GM12878 (cell line): ENCODE measurements around the gene OSBPL10. TPM values are rescaled to one million over a fixed set of nuclear protein-coding genes. Genes with fewer than 3 reads are reported as not detected.

Source experiments
- ATAC-seq: fragments of 200-7000 bp; cut with Tn5 transposase; 3 replicates; pipeline ENCODE4 v1.9.1; 2020; ENCODE audit warnings: mild to moderate bottlenecking, moderate library complexity
- BruUV-seq: library from RNA; stranded (reverse); fragments of 400-500 nt; replicated peaks from 2 replicates; lab custom pipeline; 2021; lab: Mats Ljungman, UMichigan
- CTCF ChIA-PET: fragments of 300-600 bp; sonication (Branson Sonifier 250); formaldehyde crosslinking; extraction: SDS; loops from one replicate; lab custom pipeline; 2021; ENCODE audit warnings: inconsistent platforms; lab: Yijun Ruan, JAX
- POLR2A ChIA-PET: fragments of 350-600 bp; formaldehyde crosslinking; extraction: SDS; loops from one replicate; lab custom pipeline; 2021; ENCODE audit warnings: inconsistent platforms; lab: Charles Lee
- RAD21 ChIA-PET: fragments of 300-600 bp; sonication (Branson Sonifier 250); formaldehyde crosslinking; loops from one replicate; lab custom pipeline; 2023; ENCODE audit warnings: antibody characterized with exemption; ENCODE audit not compliant: unreplicated experiment; lab: Charles Lee
- SMC1A ChIA-PET: fragments of 300-600 bp; sonication (Branson Sonifier 250); formaldehyde crosslinking; loops from one replicate; lab custom pipeline; 2023; ENCODE audit not compliant: unreplicated experiment, uncharacterized antibody; lab: Charles Lee
- DNase-seq: peaks from one replicate; pipeline ENCODE4 v3.0.0-alpha.2; 2011; ENCODE audit warnings: low read depth, low spot score
- FAIRE-seq: peaks from 3 replicates; lab custom pipeline; 2011; peaks lifted over from hg19 to GRCh38; lab: Jason Lieb, UNC
- H2AFZ ChIP-seq: 2 replicates; pipeline ENCODE4 v1.6.0; 2011; ENCODE audit warnings: low read depth, low read length, control low read depth; ENCODE audit not compliant: control insufficient read depth
- H3K27ac ChIP-seq: 2 replicates; pipeline ENCODE4 v1.5.1; 2011; ENCODE audit warnings: control low read depth; ENCODE audit not compliant: control insufficient read depth, insufficient read depth
- H3K27me3 ChIP-seq, 2 experiments: replicated peaks in 1 of 2; 2 replicates each; pipeline versions ENCODE4 v1.6.0 to v1.6.1; 2011; ENCODE audit warnings: low read length in 1 of 2; ENCODE audit not compliant: control insufficient read depth in 2 of 2, insufficient read depth in 2 of 2
- H3K36me3 ChIP-seq, 2 experiments: 2 replicates each; pipeline ENCODE4 v1.5.1; 2011; ENCODE audit warnings: low read length in 1 of 2; ENCODE audit not compliant: control insufficient read depth in 2 of 2, insufficient read depth in 2 of 2
- H3K4me1 ChIP-seq: 2 replicates; pipeline ENCODE4 v1.6.1; 2011; ENCODE audit warnings: mild to moderate bottlenecking, low read length, moderate library complexity, mixed read lengths; ENCODE audit not compliant: control insufficient read depth, insufficient read depth
- H3K4me2 ChIP-seq: 2 replicates; pipeline ENCODE4 v1.6.0; 2011; ENCODE audit warnings: control low read depth; ENCODE audit not compliant: control insufficient read depth, insufficient read depth
- H3K4me3 ChIP-seq: fragments of 200-600 bp; sonication (generic); 2 replicates; pipeline ENCODE4 v1.5.1; 2016
- H3K79me2 ChIP-seq: 2 replicates; pipeline ENCODE4 v1.6.0; 2011; ENCODE audit warnings: low read length; ENCODE audit not compliant: control insufficient read depth, insufficient read depth
- H3K9ac ChIP-seq: 2 replicates; pipeline ENCODE4 v1.8.0; 2011; ENCODE audit warnings: low read length, control low read depth, mixed read lengths; ENCODE audit not compliant: control insufficient read depth, insufficient read depth
- H3K9me3 ChIP-seq: replicated peaks from 3 replicates; pipeline ENCODE4 v1.5.1; 2011; ENCODE audit warnings: mild to moderate bottlenecking, low read length; ENCODE audit not compliant: control insufficient read depth, insufficient read depth
- H4K20me1 ChIP-seq: 2 replicates; pipeline ENCODE4 v1.6.0; 2011; ENCODE audit not compliant: control insufficient read depth, insufficient read depth
- CHD1 ChIP-seq: IDR thresholded peaks from 2 replicates; pipeline ENCODE4 v1.6.1; 2012; ENCODE audit warnings: low read depth, low read length, improper control_type of control experiment
- CHD4 ChIP-seq: fragments of 200-600 bp; sonication (generic); IDR thresholded peaks from 2 replicates; pipeline ENCODE4 v1.6.1; 2016; ENCODE audit warnings: mild to moderate bottlenecking
- NFXL1 ChIP-seq: fragments of 450-650 bp; IDR thresholded peaks from 2 replicates; pipeline ENCODE4 v1.6.1; 2017; ENCODE audit warnings: antibody characterized with exemption, mild to moderate bottlenecking, borderline replicate concordance
- NFYA ChIP-seq: IDR thresholded peaks from 2 replicates; pipeline ENCODE4 v1.6.1; 2011; ENCODE audit warnings: low read depth, mild to moderate bottlenecking, low read length, improper control_type of control experiment, borderline replicate concordance
- SMAD5 ChIP-seq: IDR thresholded peaks from 2 replicates; pipeline ENCODE4 v1.6.1; 2016; ENCODE audit warnings: antibody characterized with exemption, low read depth
- SUZ12 ChIP-seq: fragments of 200-600 bp; sonication (generic); IDR thresholded peaks from one replicate; pipeline ENCODE4 v1.6.1; 2018; ENCODE audit warnings: antibody characterized with exemption, mild to moderate bottlenecking; ENCODE audit not compliant: unreplicated experiment
- WGBS: methylation state at CpG from one replicate; pipeline ENCODE4 v1.1.6; 2016; ENCODE audit warnings: low lambda C conversion rate; ENCODE audit not compliant: insufficient replicate concordance, insufficient coverage; ENCODE audit errors: missing lambda C conversion rate; 5-methylcytosine and 5-hydroxymethylcytosine counted together
- in situ Hi-C: fragments of 300-500 bp; cut with MboI; formaldehyde crosslinking; loops from 9 replicates; pipeline ENCODE4 v1.14.3; 2018; ENCODE audit warnings: mixed read lengths
- intact Hi-C: fragments of 100-400 bp; cut with micrococcal nuclease; formaldehyde crosslinking; loops from one replicate; pipeline ENCODE4 v1.14.2; 2022; ENCODE audit not compliant: unreplicated experiment
- polyA plus RNA-seq, 11 experiments: library from polyadenylated mRNA; depleted of rRNA in 4 of 11; unstranded in 6 of 11; stranded (reverse) in 5 of 11; fragments of >200 nt; fragmentation: Nextera tagmentation in 4 of 11; fragmentation: Illumina TruSeq in 1 of 11; extraction: Ambion mirVana in 4 of 11; extraction: Trizol in 1 of 11; gene quantifications; 1 replicate in 1 of 11; 2 replicates in 10 of 11; pipeline versions ENCODE4 v1.2.1 to v1.2.3, GENCODE V29; 2011 to 2016; ENCODE audit warnings: inconsistent platforms in 2 of 11, missing spikeins in 2 of 11, low read depth in 1 of 11
- total RNA-seq, 4 experiments: library from RNA; depleted of rRNA in 3 of 4; stranded (reverse); fragments of >200 nt in 3 of 4; fragmentation: Illumina TruSeq in 1 of 4; extraction: Trizol in 1 of 4; gene quantifications; 2 replicates each; pipeline versions ENCODE4 v1.2.1 to v1.2.3, GENCODE V29; 2013 to 2021
- TF ChIP-seq, protein P1 (sequence below): fragments of 450-650 bp; IDR thresholded peaks from 2 replicates; pipeline ENCODE4 v1.6.1; 2017; ENCODE audit warnings: mild to moderate bottlenecking, moderate library complexity

Gene OSBPL10
- total and polyA plus RNA-seq, 10 of the 15 experiments (the other 5 are each of a cell fraction or from before 2014, with no cell fraction given) = 0.03 to 0.25 (median 0.09) TPM; not detected in 5

DNA sequence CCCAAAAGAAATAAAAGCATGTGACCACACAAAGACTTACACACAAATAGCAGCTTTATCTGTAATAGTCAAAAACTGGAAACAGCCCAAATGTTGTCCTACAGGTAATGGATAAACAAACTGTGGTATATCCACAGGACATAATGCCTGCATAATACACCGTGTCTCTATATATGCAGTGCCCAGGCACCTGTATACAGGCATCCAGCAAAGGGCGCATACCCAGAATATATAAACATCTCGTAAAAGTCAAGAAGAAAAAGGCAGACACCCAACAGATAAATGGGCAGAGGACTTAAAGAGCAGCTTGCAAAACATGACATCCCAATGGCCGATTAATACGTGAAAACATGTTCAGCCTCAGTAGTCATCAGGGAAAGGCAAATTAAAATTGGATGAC, 7.2 kb downstream of the OSBPL10 start:
- H3K79me2 ChIP-seq = no peaks in the 10 kb centered on the region
- H3K4me3 ChIP-seq = no peak overlapping the region
- TF ChIP-seq CHD4 = no peak
- no peak for TF ChIP-seq CHD1
- no peak for TF ChIP-seq NFYA
- TF ChIP-seq NFXL1 = no peak
- no peak for TF ChIP-seq SUZ12
- no peak for TF ChIP-seq SMAD5
- TF ChIP-seq, protein P1, sequence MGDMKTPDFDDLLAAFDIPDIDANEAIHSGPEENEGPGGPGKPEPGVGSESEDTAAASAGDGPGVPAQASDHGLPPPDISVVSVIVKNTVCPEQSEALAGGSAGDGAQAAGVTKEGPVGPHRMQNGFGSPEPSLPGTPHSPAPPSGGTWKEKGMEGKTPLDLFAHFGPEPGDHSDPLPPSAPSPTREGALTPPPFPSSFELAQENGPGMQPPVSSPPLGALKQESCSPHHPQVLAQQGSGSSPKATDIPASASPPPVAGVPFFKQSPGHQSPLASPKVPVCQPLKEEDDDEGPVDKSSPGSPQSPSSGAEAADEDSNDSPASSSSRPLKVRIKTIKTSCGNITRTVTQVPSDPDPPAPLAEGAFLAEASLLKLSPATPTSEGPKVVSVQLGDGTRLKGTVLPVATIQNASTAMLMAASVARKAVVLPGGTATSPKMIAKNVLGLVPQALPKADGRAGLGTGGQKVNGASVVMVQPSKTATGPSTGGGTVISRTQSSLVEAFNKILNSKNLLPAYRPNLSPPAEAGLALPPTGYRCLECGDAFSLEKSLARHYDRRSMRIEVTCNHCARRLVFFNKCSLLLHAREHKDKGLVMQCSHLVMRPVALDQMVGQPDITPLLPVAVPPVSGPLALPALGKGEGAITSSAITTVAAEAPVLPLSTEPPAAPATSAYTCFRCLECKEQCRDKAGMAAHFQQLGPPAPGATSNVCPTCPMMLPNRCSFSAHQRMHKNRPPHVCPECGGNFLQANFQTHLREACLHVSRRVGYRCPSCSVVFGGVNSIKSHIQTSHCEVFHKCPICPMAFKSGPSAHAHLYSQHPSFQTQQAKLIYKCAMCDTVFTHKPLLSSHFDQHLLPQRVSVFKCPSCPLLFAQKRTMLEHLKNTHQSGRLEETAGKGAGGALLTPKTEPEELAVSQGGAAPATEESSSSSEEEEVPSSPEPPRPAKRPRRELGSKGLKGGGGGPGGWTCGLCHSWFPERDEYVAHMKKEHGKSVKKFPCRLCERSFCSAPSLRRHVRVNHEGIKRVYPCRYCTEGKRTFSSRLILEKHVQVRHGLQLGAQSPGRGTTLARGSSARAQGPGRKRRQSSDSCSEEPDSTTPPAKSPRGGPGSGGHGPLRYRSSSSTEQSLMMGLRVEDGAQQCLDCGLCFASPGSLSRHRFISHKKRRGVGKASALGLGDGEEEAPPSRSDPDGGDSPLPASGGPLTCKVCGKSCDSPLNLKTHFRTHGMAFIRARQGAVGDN = no peak
- no peak for DNase-seq
- H3K9me3 ChIP-seq = no peaks in the 10 kb centered on the region; the same call in 2 of the 3 replicates
- SMC1A ChIA-PET = no interaction called here
- no peak overlapping the region for H3K27ac ChIP-seq
- no peaks in the 10 kb centered on the region for H4K20me1 ChIP-seq
- no peak for FAIRE-seq
- no peak overlapping the region for H3K4me2 ChIP-seq
- intact Hi-C loops (no loop called here), in situ Hi-C loops (no loop called here)
- no peak for ATAC-seq
- H3K4me1 ChIP-seq = peaks cover 5% of the 10 kb centered on the region
- CTCF ChIA-PET = no interaction called here
- WGBS = 82% methylated on average over 5 of the region's 5 CpGs
- H2AFZ ChIP-seq = no peak overlapping the region
- POLR2A ChIA-PET = interaction anchor here (0.6 kb wide), 1 partner anchor 13 kb away, joined by 4 read pairs; no protein-coding TSS in a partner anchor
- RAD21 ChIA-PET = no interaction called here
- BruUV-seq = no TSS peak
- peaks cover 2 to 4% of the 10 kb centered on the region in 2 experiments for H3K27me3 ChIP-seq
- H3K36me3 ChIP-seq = no peaks in the 10 kb centered on the region
- H3K9ac ChIP-seq = no peak overlapping the region
